ENCODE measurements around the gene SETD2. TPM values are rescaled to one million over a fixed set of nuclear protein-coding genes. Genes with fewer than 3 reads are reported as not detected.

Gene SETD2
- total and polyA plus RNA-seq, 2 of the 8 experiments (the other 6 are each of a cell fraction or from before 2014, with no cell fraction given): 15.7 to 46.3 TPM

GRCh38 chr3:47162697-47163168, 1.2 kb downstream of the SETD2 start (continued):
- TF ChIP-seq ATF2 (IDR thresholded peaks at IDR 0.05; ENCODE audit: low read length) (no peak), RNF2 (IDR thresholded peaks at IDR 0.05; ENCODE audit: borderline replicate concordance, low read depth, low read length, missing control alignments, poor library complexity, severe bottlenecking) (no peak), ASH2L (IDR thresholded peaks at IDR 0.05; ENCODE audit: low read length) (no peak), KDM5A (IDR thresholded peaks at IDR 0.05; ENCODE audit: low read length) (no peak)

All from H1 (cell line).